NCI-H748 treated with DMSO at 0.1 percent for 48 hours (cell line): Measurements from ENCODE around the gene CYP21A2.
"Not testable (repeated sequence)": the region's sequence is repeated elsewhere in the genome, so short reads cannot be mapped to it uniquely, and the experiment has no call there.

ENCODE experiments used
- DNase-seq: peaks from one replicate; lab custom pipeline; 2025; lab: John Stamatoyannopoulos, UW

Gene CYP21A2

GRCh38 chr6:32055756-32056155, 17.5 kb downstream of the CYP21A2 start:
- DNase-seq, result not testable (repeated sequence)

GRCh38 chr6:32056254-32056653, 18.0 kb downstream of the CYP21A2 start:
- DNase-seq, result no peak

- DNase-seq, result no peak
Observed at GRCh38 chr6:32057966-32058365, 19.8 kb downstream of the CYP21A2 start.

GRCh38 chr6:32058511-32058963, 20.3 kb downstream of the CYP21A2 start:
- DNase-seq, result no peak

GRCh38 chr6:32060966-32061655, 22.9 kb downstream of the CYP21A2 start:
- DNase-seq, result no peak

GRCh38 chr6:32064706-32065105, 26.5 kb downstream of the CYP21A2 start:
- no peak for DNase-seq

GRCh38 chr6:32067521-32067920, 29.3 kb downstream of the CYP21A2 start:
- DNase-seq, result not testable (repeated sequence)

- not testable (repeated sequence) for DNase-seq
Observed at GRCh38 chr6:32068315-32068714, 30.1 kb downstream of the CYP21A2 start.

- no peak for DNase-seq
Observed at GRCh38 chr6:32068867-32069266, 30.7 kb downstream of the CYP21A2 start.

GRCh38 chr6:32069460-32069859, 31.2 kb downstream of the CYP21A2 start:
- DNase-seq, result no peak

- no peak for DNase-seq
Observed at GRCh38 chr6:32069878-32070515, 31.8 kb downstream of the CYP21A2 start.

GRCh38 chr6:32070814-32071543, 32.8 kb downstream of the CYP21A2 start:
- no peak for DNase-seq

GRCh38 chr6:32073101-32073500, 34.9 kb downstream of the CYP21A2 start:
- DNase-seq, result no peak

GRCh38 chr6:32073613-32074012, 35.4 kb downstream of the CYP21A2 start:
- no peak for DNase-seq

- DNase-seq, result no peak
Observed at GRCh38 chr6:32074996-32075532, 36.8 kb downstream of the CYP21A2 start.

- DNase-seq, result no peak
Observed at GRCh38 chr6:32075781-32076180, 37.6 kb downstream of the CYP21A2 start.

- DNase-seq, result no peak
Observed at GRCh38 chr6:32076321-32076809, 38.1 kb downstream of the CYP21A2 start.

GRCh38 chr6:32079566-32080290, 41.5 kb downstream of the CYP21A2 start:
- DNase-seq, result no peak

- DNase-seq, result no peak
Observed at GRCh38 chr6:32081168-32081990, 43.2 kb downstream of the CYP21A2 start.

- no peak for DNase-seq
Observed at GRCh38 chr6:32082478-32082877, 44.3 kb downstream of the CYP21A2 start.

- DNase-seq, result no peak
Observed at GRCh38 chr6:32082935-32083334, 44.7 kb downstream of the CYP21A2 start.
